OCI-LY3 (cell line): ENCODE measurements around the gene ILRUN.

Experiments used
- EZH2phosphoT487 ChIP-seq: fragments of 200-600 bp; shearing (Covaris generic); IDR thresholded peaks from 2 replicates; pipeline ENCODE4 v1.6.1; 2018; ENCODE audit warnings: antibody characterized with exemption, mixed run types, low read depth
- TF ChIP-seq, protein P1 (sequence below): fragments of 200-600, 300-600 bp; sonication (generic); IDR thresholded peaks from 2 replicates; pipeline ENCODE4 v1.5.1; 2014; ENCODE audit warnings: antibody characterized with exemption, low read length, low read depth

GRCh38 chr6:34657307-34657978 is 39.1 kb downstream of the ILRUN start:
- TF ChIP-seq, protein P1, sequence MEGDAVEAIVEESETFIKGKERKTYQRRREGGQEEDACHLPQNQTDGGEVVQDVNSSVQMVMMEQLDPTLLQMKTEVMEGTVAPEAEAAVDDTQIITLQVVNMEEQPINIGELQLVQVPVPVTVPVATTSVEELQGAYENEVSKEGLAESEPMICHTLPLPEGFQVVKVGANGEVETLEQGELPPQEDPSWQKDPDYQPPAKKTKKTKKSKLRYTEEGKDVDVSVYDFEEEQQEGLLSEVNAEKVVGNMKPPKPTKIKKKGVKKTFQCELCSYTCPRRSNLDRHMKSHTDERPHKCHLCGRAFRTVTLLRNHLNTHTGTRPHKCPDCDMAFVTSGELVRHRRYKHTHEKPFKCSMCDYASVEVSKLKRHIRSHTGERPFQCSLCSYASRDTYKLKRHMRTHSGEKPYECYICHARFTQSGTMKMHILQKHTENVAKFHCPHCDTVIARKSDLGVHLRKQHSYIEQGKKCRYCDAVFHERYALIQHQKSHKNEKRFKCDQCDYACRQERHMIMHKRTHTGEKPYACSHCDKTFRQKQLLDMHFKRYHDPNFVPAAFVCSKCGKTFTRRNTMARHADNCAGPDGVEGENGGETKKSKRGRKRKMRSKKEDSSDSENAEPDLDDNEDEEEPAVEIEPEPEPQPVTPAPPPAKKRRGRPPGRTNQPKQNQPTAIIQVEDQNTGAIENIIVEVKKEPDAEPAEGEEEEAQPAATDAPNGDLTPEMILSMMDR = no peak
- no peak for TF ChIP-seq EZH2phosphoT487
